Type B pancreatic cell (in vitro differentiated cells): Measurements from ENCODE around the gene KLRC4. TPM values are rescaled to one million over a fixed set of nuclear protein-coding genes. Genes with fewer than 3 reads are reported as not detected.
"Not testable (repeated sequence)": the region's sequence is repeated elsewhere in the genome, so short reads cannot be mapped to it uniquely, and the experiment has no call there.

Experiments used
- DNase-seq: peaks from one replicate; pipeline ENCODE4 v3.0.0; 2021; ENCODE audit warnings: mixed read lengths; ENCODE audit not compliant: unreplicated experiment; ENCODE audit errors: extremely low spot score
- H3K27ac Mint-ChIP-seq: 2 replicates; pipeline ENCODE4 v1.8.0; 2021; ENCODE audit warnings: mild to moderate bottlenecking, mixed read lengths
- H3K27me3 Mint-ChIP-seq: 2 replicates; pipeline ENCODE4 v1.8.0; 2021; ENCODE audit warnings: mixed read lengths
- H3K36me3 Mint-ChIP-seq: 2 replicates; pipeline ENCODE4 v1.8.0; 2021; ENCODE audit warnings: mixed read lengths
- H3K4me1 Mint-ChIP-seq: one replicate; pipeline ENCODE4 v1.8.0; 2021; ENCODE audit warnings: mixed read lengths; ENCODE audit not compliant: unreplicated experiment
- H3K4me3 Mint-ChIP-seq: 2 replicates; pipeline ENCODE4 v1.8.0; 2021; ENCODE audit warnings: mild to moderate bottlenecking, mixed read lengths
- H3K9me3 Mint-ChIP-seq: 2 replicates; pipeline ENCODE4 v1.8.0; 2021; ENCODE audit warnings: mixed read lengths
- CTCF ChIP-seq: fragments of 200-600 bp; sonication (generic); conservative IDR thresholded peaks from 2 replicates; pipeline ENCODE4 v1.5.0; 2021; ENCODE audit warnings: antibody characterized with exemption, mild to moderate bottlenecking
- total RNA-seq: library from RNA; stranded (reverse); gene quantifications from 2 replicates; pipeline ENCODE4 v1.2.1, GENCODE V29; 2021; ENCODE audit warnings: low replicate concordance

KLRC4 gene
- total RNA-seq, 1 donor from 2014 or later, result not detected

GRCh38 chr12:10381928-10382628 lies 27.5 kb downstream of the KLRC4 start:
- Mint-ChIP-seq H3K36me3 (peaks cover 13% of the 10 kb centered on the region), H3K4me1 (no peaks in the 10 kb centered on the region), H3K4me3 (no peak overlapping the region), H3K9me3 (peaks cover 4% of the 10 kb centered on the region), H3K27me3 (no peaks in the 10 kb centered on the region), H3K27ac (no peak overlapping the region)
- TF ChIP-seq CTCF, result no peak
- no peak for DNase-seq

GRCh38 chr12:10378737-10379136 lies 30.8 kb downstream of the KLRC4 start:
- not testable (repeated sequence) for H3K27me3 Mint-ChIP-seq, DNase-seq, H3K4me3 Mint-ChIP-seq, H3K36me3 Mint-ChIP-seq, H3K27ac Mint-ChIP-seq, H3K4me1 Mint-ChIP-seq, H3K9me3 Mint-ChIP-seq

- H3K36me3 Mint-ChIP-seq, result peaks cover 24% of the 10 kb centered on the region
These were observed 34.9 kb downstream of the KLRC4 start for GRCh38 chr12:10374624-10375018.

GRCh38 chr12:10372559-10372958 lies 37.0 kb downstream of the KLRC4 start:
- peak overlapping the region; percentile 1 for H3K4me3 Mint-ChIP-seq
- no peaks in the 10 kb centered on the region for H3K9me3 Mint-ChIP-seq
- H3K36me3 Mint-ChIP-seq, result peaks cover 35% of the 10 kb centered on the region
- no peak overlapping the region for H3K27ac Mint-ChIP-seq
- no peaks in the 10 kb centered on the region for H3K27me3 Mint-ChIP-seq
- peaks cover 11% of the 10 kb centered on the region for H3K4me1 Mint-ChIP-seq
- TF ChIP-seq CTCF, result no peak
- DNase-seq, result no peak

More at GRCh38 chr12:10374624-10375018, 34.9 kb downstream of the KLRC4 start:
- Mint-ChIP-seq H3K4me3 (no peak overlapping the region), H3K9me3 (no peaks in the 10 kb centered on the region), H3K4me1 (peaks cover 7% of the 10 kb centered on the region), H3K27me3 (no peaks in the 10 kb centered on the region), H3K27ac (no peak overlapping the region)
- DNase-seq, result no peak
- no peak for TF ChIP-seq CTCF

- Mint-ChIP-seq H3K4me3 (peak overlapping the region; percentile 21), H3K4me1 (peaks cover 11% of the 10 kb centered on the region), H3K27ac (peak overlapping the region; percentile 70), H3K36me3 (peaks cover 35% of the 10 kb centered on the region)
- not testable (repeated sequence) for H3K9me3 Mint-ChIP-seq, DNase-seq, H3K27me3 Mint-ChIP-seq
These were observed 37.5 kb downstream of the KLRC4 start for GRCh38 chr12:10371893-10372535.

GRCh38 chr12:10369557-10370415 lies 39.8 kb downstream of the KLRC4 start:
- no peak for DNase-seq
- no peak for TF ChIP-seq CTCF
- Mint-ChIP-seq H3K27ac (no peak overlapping the region), H3K27me3 (no peaks in the 10 kb centered on the region), H3K9me3 (no peaks in the 10 kb centered on the region), H3K4me1 (peaks cover 11% of the 10 kb centered on the region), H3K4me3 (no peak overlapping the region), H3K36me3 (peaks cover 35% of the 10 kb centered on the region)
